ENCODE data around the gene DNAH2. TPM values are rescaled to one million over a fixed set of nuclear protein-coding genes. Genes with fewer than 3 reads are reported as not detected.

The DNAH2 gene
- total RNA-seq, 1 donor from 2014 or later: 0.72 TPM

DNA sequence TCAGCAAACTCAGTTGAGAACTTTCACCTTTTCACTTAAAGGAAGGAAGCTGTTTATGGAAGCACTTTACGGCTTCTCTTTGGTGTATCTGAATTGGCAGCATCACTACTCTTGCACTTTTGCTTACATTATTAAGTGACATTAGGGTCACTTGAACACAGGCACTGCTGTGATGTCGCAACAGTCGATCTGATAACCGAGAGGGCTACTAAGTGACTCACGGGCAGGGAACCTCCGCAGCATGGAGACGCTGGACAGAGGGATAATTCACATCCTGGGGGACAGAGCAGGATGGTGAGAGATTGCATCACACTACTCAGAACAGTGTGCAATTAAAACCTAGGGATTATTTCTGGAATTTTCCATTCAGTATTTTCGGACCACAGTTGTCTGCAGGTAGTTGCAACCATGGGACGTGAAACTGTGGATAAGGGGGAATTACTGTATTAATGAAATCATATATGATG lies 56.5 kb downstream of the DNAH2 start:
- Mint-ChIP-seq H3K4me3 (ENCODE audit: unreplicated experiment) (no peak overlapping the region), H3K27ac (ENCODE audit: unreplicated experiment) (no peak overlapping the region), H3K27me3 (ENCODE audit: unreplicated experiment) (peaks cover 4% of the 10 kb centered on the region), H3K36me3 (ENCODE audit: low read depth, unreplicated experiment) (no peaks in the 10 kb centered on the region), H3K4me1 (ENCODE audit: unreplicated experiment) (no peaks in the 10 kb centered on the region), H3K9me3 (ENCODE audit: unreplicated experiment) (no peaks in the 10 kb centered on the region)
- TF ChIP-seq, protein P1, sequence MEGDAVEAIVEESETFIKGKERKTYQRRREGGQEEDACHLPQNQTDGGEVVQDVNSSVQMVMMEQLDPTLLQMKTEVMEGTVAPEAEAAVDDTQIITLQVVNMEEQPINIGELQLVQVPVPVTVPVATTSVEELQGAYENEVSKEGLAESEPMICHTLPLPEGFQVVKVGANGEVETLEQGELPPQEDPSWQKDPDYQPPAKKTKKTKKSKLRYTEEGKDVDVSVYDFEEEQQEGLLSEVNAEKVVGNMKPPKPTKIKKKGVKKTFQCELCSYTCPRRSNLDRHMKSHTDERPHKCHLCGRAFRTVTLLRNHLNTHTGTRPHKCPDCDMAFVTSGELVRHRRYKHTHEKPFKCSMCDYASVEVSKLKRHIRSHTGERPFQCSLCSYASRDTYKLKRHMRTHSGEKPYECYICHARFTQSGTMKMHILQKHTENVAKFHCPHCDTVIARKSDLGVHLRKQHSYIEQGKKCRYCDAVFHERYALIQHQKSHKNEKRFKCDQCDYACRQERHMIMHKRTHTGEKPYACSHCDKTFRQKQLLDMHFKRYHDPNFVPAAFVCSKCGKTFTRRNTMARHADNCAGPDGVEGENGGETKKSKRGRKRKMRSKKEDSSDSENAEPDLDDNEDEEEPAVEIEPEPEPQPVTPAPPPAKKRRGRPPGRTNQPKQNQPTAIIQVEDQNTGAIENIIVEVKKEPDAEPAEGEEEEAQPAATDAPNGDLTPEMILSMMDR (IDR thresholded peaks at IDR 0.05; ENCODE audit: unreplicated experiment): no peak
- no peak for DNase-seq (ENCODE audit: low spot score)

DNA sequence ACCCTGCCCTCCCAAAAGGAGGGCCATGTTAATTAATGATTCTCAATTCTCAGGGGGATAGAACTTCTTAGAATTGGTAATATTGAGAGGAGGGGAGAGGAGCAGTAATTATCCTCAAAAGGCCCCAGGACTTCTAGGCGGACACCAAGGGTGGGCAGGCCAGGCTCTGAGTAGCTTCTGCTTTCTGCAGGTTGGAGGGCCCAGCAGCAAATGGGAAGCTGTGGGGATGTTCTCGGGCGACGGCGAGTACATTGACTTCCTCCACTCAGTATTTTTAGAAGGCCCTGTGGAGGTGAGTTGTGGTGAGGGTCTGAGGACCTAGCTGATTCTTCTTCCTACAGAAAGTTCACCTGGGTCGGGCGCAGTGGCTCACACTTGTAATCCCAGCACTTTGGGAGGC lies 57.5 kb downstream of the DNAH2 start:
- H3K9me3 Mint-ChIP-seq (ENCODE audit: unreplicated experiment): no peaks in the 10 kb centered on the region
- DNase-seq (ENCODE audit: low spot score): no peak
- no peaks in the 10 kb centered on the region for H3K4me1 Mint-ChIP-seq (ENCODE audit: unreplicated experiment)
- H3K27me3 Mint-ChIP-seq (ENCODE audit: unreplicated experiment): peaks cover 4% of the 10 kb centered on the region
- TF ChIP-seq, protein P1 (IDR thresholded peaks at IDR 0.05; ENCODE audit: unreplicated experiment): no peak
- H3K4me3 Mint-ChIP-seq (ENCODE audit: unreplicated experiment): no peak overlapping the region
- no peaks in the 10 kb centered on the region for H3K36me3 Mint-ChIP-seq (ENCODE audit: low read depth, unreplicated experiment)
- no peak overlapping the region for H3K27ac Mint-ChIP-seq (ENCODE audit: unreplicated experiment)

DNA sequence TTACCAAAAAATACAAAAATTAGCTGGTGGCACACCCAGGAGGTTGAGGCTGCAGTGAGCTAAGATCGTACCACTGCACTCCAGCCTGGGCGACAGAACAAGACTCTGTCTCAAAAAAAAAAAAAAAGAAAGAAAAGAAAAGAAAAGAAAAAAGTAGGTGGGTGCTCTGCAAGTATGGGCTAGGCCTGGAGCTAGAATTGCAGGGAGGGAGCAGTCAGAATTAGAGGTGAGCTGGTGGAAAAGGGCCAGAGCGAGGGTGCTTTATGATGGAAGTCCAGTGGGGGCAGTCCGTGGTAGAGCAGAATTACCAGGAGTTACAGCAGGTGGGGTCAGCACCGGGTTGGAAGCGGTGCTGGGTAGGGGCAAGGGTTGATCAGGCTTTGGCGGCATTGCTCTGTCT lies 59.5 kb downstream of the DNAH2 start:
- H3K27me3 Mint-ChIP-seq (ENCODE audit: unreplicated experiment): peaks cover 4% of the 10 kb centered on the region
- H3K9me3 Mint-ChIP-seq (ENCODE audit: unreplicated experiment): no peaks in the 10 kb centered on the region
- no peaks in the 10 kb centered on the region for H3K36me3 Mint-ChIP-seq (ENCODE audit: low read depth, unreplicated experiment)
- TF ChIP-seq, protein P1 (IDR thresholded peaks at IDR 0.05; ENCODE audit: unreplicated experiment): no peak
- no peaks in the 10 kb centered on the region for H3K4me1 Mint-ChIP-seq (ENCODE audit: unreplicated experiment)
- no peak overlapping the region for H3K4me3 Mint-ChIP-seq (ENCODE audit: unreplicated experiment)
- DNase-seq (ENCODE audit: low spot score): no peak
- no peak overlapping the region for H3K27ac Mint-ChIP-seq (ENCODE audit: unreplicated experiment)

DNA sequence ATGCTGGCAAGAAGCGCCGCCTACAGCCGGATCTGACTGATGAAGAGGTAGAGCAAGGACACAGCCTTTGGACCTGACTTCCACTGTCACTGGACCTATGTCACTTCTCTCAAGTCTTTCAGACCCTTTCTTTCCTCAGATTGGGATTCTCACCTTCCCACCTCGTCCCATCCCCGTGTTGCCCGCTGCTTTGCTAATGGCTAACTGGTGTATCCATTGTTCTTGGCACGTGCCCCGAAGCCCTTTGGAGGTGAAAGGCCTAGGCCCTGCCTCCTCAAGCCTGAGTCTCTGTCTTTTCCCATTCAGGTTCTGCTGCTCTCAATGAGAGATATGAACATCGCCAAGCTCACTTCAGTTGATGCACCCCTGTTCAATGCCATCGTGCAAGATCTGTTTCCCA lies 63.2 kb downstream of the DNAH2 start:
- no peaks in the 10 kb centered on the region for H3K36me3 Mint-ChIP-seq (ENCODE audit: low read depth, unreplicated experiment)
- H3K27me3 Mint-ChIP-seq (ENCODE audit: unreplicated experiment): peaks cover 6% of the 10 kb centered on the region
- TF ChIP-seq, protein P1 (IDR thresholded peaks at IDR 0.05; ENCODE audit: unreplicated experiment): no peak
- no peaks in the 10 kb centered on the region for H3K9me3 Mint-ChIP-seq (ENCODE audit: unreplicated experiment)
- H3K27ac Mint-ChIP-seq (ENCODE audit: unreplicated experiment): no peak overlapping the region
- DNase-seq (ENCODE audit: low spot score): no peak
- no peak overlapping the region for H3K4me3 Mint-ChIP-seq (ENCODE audit: unreplicated experiment)
- H3K4me1 Mint-ChIP-seq (ENCODE audit: unreplicated experiment): no peaks in the 10 kb centered on the region

DNA sequence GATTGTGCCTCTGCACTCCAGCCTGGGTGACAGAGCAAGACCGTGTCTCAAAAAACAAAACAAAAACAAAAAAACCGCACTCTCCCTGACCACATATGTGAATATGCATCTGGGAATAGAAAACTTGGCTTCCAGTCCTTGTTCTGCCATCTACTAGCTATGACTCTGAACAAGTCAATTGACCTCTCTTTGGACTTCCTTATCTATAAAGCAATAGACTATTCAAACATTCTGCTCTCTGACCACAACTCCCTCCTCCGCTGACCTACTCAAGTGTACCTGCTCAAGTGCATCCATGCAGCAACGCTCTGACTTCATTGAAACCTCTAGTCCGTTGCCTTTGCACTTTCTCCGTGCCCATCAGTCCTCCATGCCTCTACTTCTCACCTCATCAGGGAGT lies 63.9 kb downstream of the DNAH2 start:
- H3K36me3 Mint-ChIP-seq (ENCODE audit: low read depth, unreplicated experiment): no peaks in the 10 kb centered on the region
- H3K9me3 Mint-ChIP-seq (ENCODE audit: unreplicated experiment): no peaks in the 10 kb centered on the region
- H3K4me1 Mint-ChIP-seq (ENCODE audit: unreplicated experiment): no peaks in the 10 kb centered on the region
- no peak for DNase-seq (ENCODE audit: low spot score)
- H3K4me3 Mint-ChIP-seq (ENCODE audit: unreplicated experiment): no peak overlapping the region
- no peak overlapping the region for H3K27ac Mint-ChIP-seq (ENCODE audit: unreplicated experiment)
- H3K27me3 Mint-ChIP-seq (ENCODE audit: unreplicated experiment): peaks cover 5% of the 10 kb centered on the region
- TF ChIP-seq, protein P1 (IDR thresholded peaks at IDR 0.05; ENCODE audit: unreplicated experiment): no peak

Measured in endothelial cell (in vitro differentiated cells).